Epithelial cell of esophagus (primary cell): ENCODE measurements around the gene BARHL1.

Experiments
- DNase-seq: peaks from one replicate; pipeline ENCODE4 v3.0.0; 2010; ENCODE audit warnings: low read depth
- H3K4me3 ChIP-seq: 2 replicates; pipeline ENCODE4 v1.5.1; 2011; ENCODE audit warnings: mild to moderate bottlenecking, low read length, control low read depth
- CTCF ChIP-seq: IDR thresholded peaks from 2 replicates; pipeline ENCODE4 v1.5.1; 2011; ENCODE audit warnings: low read depth, mild to moderate bottlenecking, low read length, control low read depth, inconsistent platforms; ENCODE audit not compliant: insufficient read depth; ENCODE audit errors: missing control alignments

The BARHL1 gene

GRCh38 chr9:132579427-132579798, 3.0 kb upstream of the BARHL1 start:
- H3K4me3 ChIP-seq = no peak overlapping the region
- DNase-seq = no peak
- TF ChIP-seq CTCF = no peak

GRCh38 chr9:132582786-132583583, 579 bp downstream of the BARHL1 start:
- no peak for TF ChIP-seq CTCF
- no peak overlapping the region for H3K4me3 ChIP-seq
- DNase-seq = no peak

- no peak for TF ChIP-seq CTCF
- no peak for DNase-seq
These were observed 1.3 kb downstream of the BARHL1 start for GRCh38 chr9:132583584-132584304.

GRCh38 chr9:132584601-132585560, 2.5 kb downstream of the BARHL1 start:
- TF ChIP-seq CTCF = no peak
- peak; percentile 34 for DNase-seq
- no peak overlapping the region for H3K4me3 ChIP-seq

More at GRCh38 chr9:132583584-132584304, 1.3 kb downstream of the BARHL1 start:
- no peak overlapping the region for H3K4me3 ChIP-seq

GRCh38 chr9:132585954-132586829, 3.8 kb downstream of the BARHL1 start:
- no peak for DNase-seq
- no peak overlapping the region for H3K4me3 ChIP-seq
- TF ChIP-seq CTCF = no peak
